ENCODE measurements around the gene C22orf31. TPM values are rescaled to one million over a fixed set of nuclear protein-coding genes. Genes with fewer than 3 reads are reported as not detected.

Gene C22orf31
- total RNA-seq, 1 donor from 2014 or later: 0.45 TPM

DNA sequence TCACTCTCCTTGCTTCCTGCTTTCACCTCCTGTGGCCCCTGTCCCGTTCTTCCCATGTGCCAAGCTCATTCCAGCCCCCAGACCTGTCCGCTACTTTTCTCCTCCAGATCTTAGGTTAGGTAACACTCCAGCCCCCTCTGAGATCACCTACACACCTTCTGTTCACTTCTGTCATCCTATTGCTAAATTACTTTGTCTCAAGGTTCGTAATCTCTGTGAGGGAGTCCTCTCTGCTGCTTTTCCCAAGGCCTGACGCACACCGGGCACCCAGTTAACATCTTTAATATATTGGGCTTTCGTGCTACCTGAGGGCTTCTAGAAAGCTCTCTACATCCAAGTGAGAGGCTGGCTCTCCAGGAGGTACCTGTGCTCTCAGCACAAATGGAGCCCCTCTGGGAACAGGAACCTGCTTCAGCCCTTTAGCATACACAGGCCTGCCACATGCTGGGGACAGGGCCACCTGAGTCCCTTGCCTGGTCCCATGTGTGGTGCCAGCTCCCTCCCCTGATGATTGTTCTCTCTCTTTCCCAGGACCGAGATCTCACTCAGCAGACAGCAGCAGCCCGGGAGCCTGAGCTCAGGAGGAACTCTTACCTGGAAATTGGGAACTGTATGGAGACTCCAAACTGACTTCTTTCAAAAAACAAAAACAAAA is 8.5 kb downstream of the C22orf31 start:
- DNase-seq (ENCODE audit: low spot score in 2 of 2, unreplicated experiment in 2 of 2): no peak
- Mint-ChIP-seq H3K36me3 (peaks cover 19% of the 10 kb centered on the region), H3K4me3 (no peak overlapping the region), H3K4me1 (peaks cover 8% of the 10 kb centered on the region), H3K27ac (no peak overlapping the region), H3K9me3 (no peaks in the 10 kb centered on the region), H3K27me3 (ENCODE audit: low read depth) (no peaks in the 10 kb centered on the region)
- TF ChIP-seq, protein P1, sequence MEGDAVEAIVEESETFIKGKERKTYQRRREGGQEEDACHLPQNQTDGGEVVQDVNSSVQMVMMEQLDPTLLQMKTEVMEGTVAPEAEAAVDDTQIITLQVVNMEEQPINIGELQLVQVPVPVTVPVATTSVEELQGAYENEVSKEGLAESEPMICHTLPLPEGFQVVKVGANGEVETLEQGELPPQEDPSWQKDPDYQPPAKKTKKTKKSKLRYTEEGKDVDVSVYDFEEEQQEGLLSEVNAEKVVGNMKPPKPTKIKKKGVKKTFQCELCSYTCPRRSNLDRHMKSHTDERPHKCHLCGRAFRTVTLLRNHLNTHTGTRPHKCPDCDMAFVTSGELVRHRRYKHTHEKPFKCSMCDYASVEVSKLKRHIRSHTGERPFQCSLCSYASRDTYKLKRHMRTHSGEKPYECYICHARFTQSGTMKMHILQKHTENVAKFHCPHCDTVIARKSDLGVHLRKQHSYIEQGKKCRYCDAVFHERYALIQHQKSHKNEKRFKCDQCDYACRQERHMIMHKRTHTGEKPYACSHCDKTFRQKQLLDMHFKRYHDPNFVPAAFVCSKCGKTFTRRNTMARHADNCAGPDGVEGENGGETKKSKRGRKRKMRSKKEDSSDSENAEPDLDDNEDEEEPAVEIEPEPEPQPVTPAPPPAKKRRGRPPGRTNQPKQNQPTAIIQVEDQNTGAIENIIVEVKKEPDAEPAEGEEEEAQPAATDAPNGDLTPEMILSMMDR (IDR thresholded peaks at IDR 0.05; ENCODE audit: unreplicated experiment): no peak

DNA sequence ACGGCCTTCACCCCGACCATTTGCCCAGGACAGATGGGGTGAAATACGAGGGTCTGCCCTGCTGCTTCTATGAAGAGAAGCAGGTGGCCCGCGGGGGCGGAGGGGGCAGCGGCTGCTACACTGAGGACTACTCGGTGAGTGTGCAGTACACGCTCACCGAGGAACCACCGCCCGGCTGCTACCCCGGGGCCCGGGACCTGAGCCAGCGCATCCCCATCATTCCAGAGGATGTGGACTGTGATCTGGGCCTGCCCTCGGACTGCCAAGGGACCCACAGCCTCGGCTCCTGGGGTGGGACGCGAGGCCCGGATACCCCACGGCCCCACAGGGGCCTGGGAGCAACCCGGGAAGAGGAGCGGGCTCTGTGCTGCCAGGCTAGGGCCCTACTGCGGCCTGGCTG is 11.2 kb downstream of the C22orf31 start:
- peaks cover 33% of the 10 kb centered on the region for H3K36me3 Mint-ChIP-seq
- no peak overlapping the region for H3K27ac Mint-ChIP-seq
- H3K9me3 Mint-ChIP-seq: no peaks in the 10 kb centered on the region
- TF ChIP-seq, protein P1 (IDR thresholded peaks at IDR 0.05; ENCODE audit: unreplicated experiment): no peak
- H3K4me1 Mint-ChIP-seq: peaks cover 4% of the 10 kb centered on the region
- H3K4me3 Mint-ChIP-seq: no peak overlapping the region
- no peak for DNase-seq (ENCODE audit: low spot score in 2 of 2, unreplicated experiment in 2 of 2)
- H3K27me3 Mint-ChIP-seq (ENCODE audit: low read depth): no peaks in the 10 kb centered on the region

DNA sequence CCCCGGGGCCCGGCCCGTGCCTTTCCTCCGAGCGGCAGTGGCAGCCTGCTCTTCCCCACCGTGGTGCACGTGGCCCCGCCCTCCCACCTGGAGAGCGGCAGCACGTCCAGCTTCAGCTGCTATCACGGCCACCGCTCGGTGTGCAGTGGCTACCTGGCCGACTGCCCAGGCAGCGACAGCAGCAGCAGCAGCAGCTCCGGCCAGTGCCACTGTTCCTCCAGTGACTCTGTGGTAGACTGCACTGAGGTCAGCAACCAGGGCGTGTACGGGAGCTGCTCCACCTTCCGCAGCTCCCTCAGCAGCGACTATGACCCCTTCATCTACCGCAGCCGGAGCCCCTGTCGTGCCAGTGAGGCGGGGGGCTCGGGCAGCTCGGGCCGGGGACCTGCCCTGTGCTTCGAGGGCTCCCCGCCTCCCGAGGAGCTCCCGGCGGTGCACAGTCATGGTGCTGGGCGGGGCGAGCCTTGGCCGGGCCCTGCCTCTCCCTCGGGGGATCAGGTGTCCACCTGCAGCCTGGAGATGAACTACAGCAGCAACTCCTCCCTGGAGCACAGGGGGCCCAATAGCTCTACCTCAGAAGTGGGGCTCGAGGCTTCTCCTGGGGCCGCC is 11.9 kb downstream of the C22orf31 start:
- Mint-ChIP-seq H3K36me3 (peaks cover 33% of the 10 kb centered on the region), H3K9me3 (no peaks in the 10 kb centered on the region), H3K27ac (no peak overlapping the region), H3K4me3 (no peak overlapping the region), H3K4me1 (no peaks in the 10 kb centered on the region), H3K27me3 (ENCODE audit: low read depth) (no peaks in the 10 kb centered on the region)
- no peak for DNase-seq (ENCODE audit: low spot score in 2 of 2, unreplicated experiment in 2 of 2)
- TF ChIP-seq, protein P1 (IDR thresholded peaks at IDR 0.05; ENCODE audit: unreplicated experiment): no peak

DNA sequence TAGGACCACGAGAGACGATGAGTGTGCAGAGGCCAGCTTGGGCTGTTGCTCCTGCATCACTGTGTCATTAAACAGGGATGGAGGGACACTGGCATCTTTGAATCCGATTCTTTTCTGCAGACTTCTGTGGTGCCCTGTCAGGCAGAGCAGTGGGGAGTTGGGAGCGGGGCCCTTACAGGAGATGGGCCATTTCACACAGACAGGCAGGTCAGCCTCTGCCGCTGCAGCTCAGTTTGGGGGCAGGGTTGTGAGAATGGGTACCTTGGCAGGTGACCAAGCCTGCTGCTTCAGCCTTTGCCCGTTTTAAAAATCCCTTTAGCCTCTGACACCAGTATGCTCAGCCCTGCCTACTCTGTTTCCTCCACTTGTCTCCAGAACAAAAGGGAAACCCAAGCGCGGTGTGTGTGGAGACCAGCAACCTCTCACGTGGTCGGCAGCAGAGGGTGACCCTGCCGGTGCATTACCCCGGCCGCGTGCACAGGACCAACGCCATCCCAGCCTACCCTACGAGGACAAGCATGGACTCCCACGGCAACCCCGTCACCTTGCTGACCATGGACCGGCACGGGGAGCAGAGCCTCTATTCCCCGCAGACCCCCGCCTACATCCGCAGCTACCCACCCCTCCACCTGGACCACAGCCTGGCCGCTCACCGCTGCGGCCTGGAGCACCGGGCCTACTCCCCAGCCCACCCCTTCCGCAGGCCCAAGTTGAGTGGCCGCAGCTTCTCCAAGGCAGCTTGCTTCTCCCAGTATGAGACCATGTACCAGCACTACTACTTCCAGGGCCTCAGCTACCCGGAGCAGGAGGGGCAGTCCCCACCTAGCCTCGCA is 12.6 kb downstream of the C22orf31 start:
- Mint-ChIP-seq H3K27me3 (ENCODE audit: low read depth) (no peaks in the 10 kb centered on the region), H3K27ac (no peak overlapping the region), H3K4me3 (no peak overlapping the region), H3K36me3 (peaks cover 37% of the 10 kb centered on the region), H3K4me1 (no peaks in the 10 kb centered on the region), H3K9me3 (no peaks in the 10 kb centered on the region)
- TF ChIP-seq, protein P1 (IDR thresholded peaks at IDR 0.05; ENCODE audit: unreplicated experiment): no peak
- no peak for DNase-seq (ENCODE audit: low spot score in 2 of 2, unreplicated experiment in 2 of 2)

DNA sequence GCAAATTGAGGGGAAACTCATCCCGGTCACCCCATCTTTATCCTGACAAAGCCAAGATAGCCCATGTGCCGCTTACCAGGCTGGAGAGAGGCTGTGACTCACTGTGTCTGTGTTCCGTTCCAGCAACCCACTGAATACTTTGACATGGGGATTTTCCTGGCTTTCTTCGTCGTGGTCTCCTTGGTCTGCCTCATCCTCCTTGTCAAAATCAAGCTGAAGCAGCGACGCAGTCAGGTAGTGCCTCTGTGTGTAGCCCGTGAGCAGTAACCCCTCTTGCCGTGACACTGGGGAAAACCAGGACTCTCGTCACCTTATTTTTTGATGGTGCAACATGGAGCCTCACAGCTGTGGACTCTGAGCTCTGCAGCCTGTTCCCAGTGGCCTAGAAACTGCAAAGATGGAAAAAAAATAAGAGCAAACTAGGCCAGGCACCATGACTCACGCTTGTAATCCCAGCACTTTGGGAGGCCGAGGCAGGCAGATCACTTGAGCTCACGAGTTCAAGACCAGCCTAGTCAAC is 16.9 kb downstream of the C22orf31 start:
- H3K9me3 Mint-ChIP-seq: no peaks in the 10 kb centered on the region
- no peak for DNase-seq (ENCODE audit: low spot score in 2 of 2, unreplicated experiment in 2 of 2)
- no peaks in the 10 kb centered on the region for H3K27me3 Mint-ChIP-seq (ENCODE audit: low read depth)
- no peak overlapping the region for H3K4me3 Mint-ChIP-seq
- TF ChIP-seq, protein P1 (IDR thresholded peaks at IDR 0.05; ENCODE audit: unreplicated experiment): no peak
- H3K4me1 Mint-ChIP-seq: peaks cover 10% of the 10 kb centered on the region
- peaks cover 30% of the 10 kb centered on the region for H3K36me3 Mint-ChIP-seq
- no peak overlapping the region for H3K27ac Mint-ChIP-seq
